GM12878 (cell line): ENCODE data around the gene VRK3. TPM values are rescaled to one million over a fixed set of nuclear protein-coding genes. Genes with fewer than 3 reads are reported as not detected.

Experiments used
- ATAC-seq: fragments of 200-7000 bp; cut with Tn5 transposase; 3 replicates; pipeline ENCODE4 v1.9.1; 2020; ENCODE audit warnings: mild to moderate bottlenecking, moderate library complexity
- BruUV-seq: library from RNA; stranded (reverse); fragments of 400-500 nt; replicated peaks from 2 replicates; lab custom pipeline; 2021; lab: Mats Ljungman, UMichigan
- CTCF ChIA-PET: fragments of 300-600 bp; sonication (Branson Sonifier 250); formaldehyde crosslinking; extraction: SDS; loops from one replicate; lab custom pipeline; 2021; ENCODE audit warnings: inconsistent platforms; lab: Yijun Ruan, JAX
- POLR2A ChIA-PET: fragments of 350-600 bp; formaldehyde crosslinking; extraction: SDS; loops from one replicate; lab custom pipeline; 2021; ENCODE audit warnings: inconsistent platforms; lab: Charles Lee
- RAD21 ChIA-PET: fragments of 300-600 bp; sonication (Branson Sonifier 250); formaldehyde crosslinking; loops from one replicate; lab custom pipeline; 2023; ENCODE audit warnings: antibody characterized with exemption; ENCODE audit not compliant: unreplicated experiment; lab: Charles Lee
- SMC1A ChIA-PET: fragments of 300-600 bp; sonication (Branson Sonifier 250); formaldehyde crosslinking; loops from one replicate; lab custom pipeline; 2023; ENCODE audit not compliant: unreplicated experiment, uncharacterized antibody; lab: Charles Lee
- DNase-seq: peaks from one replicate; pipeline ENCODE4 v3.0.0-alpha.2; 2011; ENCODE audit warnings: low read depth, low spot score
- FAIRE-seq: peaks from 3 replicates; lab custom pipeline; 2011; peaks lifted over from hg19 to GRCh38; lab: Jason Lieb, UNC
- H2AFZ ChIP-seq: 2 replicates; pipeline ENCODE4 v1.6.0; 2011; ENCODE audit warnings: low read depth, low read length, control low read depth; ENCODE audit not compliant: control insufficient read depth
- H3K27ac ChIP-seq: 2 replicates; pipeline ENCODE4 v1.5.1; 2011; ENCODE audit warnings: control low read depth; ENCODE audit not compliant: control insufficient read depth, insufficient read depth
- H3K27me3 ChIP-seq, 2 experiments: replicated peaks in 1 of 2; 2 replicates each; pipeline versions ENCODE4 v1.6.0 to v1.6.1; 2011; ENCODE audit warnings: low read length in 1 of 2; ENCODE audit not compliant: control insufficient read depth in 2 of 2, insufficient read depth in 2 of 2
- H3K36me3 ChIP-seq, 2 experiments: 2 replicates each; pipeline ENCODE4 v1.5.1; 2011; ENCODE audit warnings: low read length in 1 of 2; ENCODE audit not compliant: control insufficient read depth in 2 of 2, insufficient read depth in 2 of 2
- H3K4me1 ChIP-seq: 2 replicates; pipeline ENCODE4 v1.6.1; 2011; ENCODE audit warnings: mild to moderate bottlenecking, low read length, moderate library complexity, mixed read lengths; ENCODE audit not compliant: control insufficient read depth, insufficient read depth
- H3K4me2 ChIP-seq: 2 replicates; pipeline ENCODE4 v1.6.0; 2011; ENCODE audit warnings: control low read depth; ENCODE audit not compliant: control insufficient read depth, insufficient read depth
- H3K4me3 ChIP-seq: fragments of 200-600 bp; sonication (generic); 2 replicates; pipeline ENCODE4 v1.5.1; 2016
- H3K79me2 ChIP-seq: 2 replicates; pipeline ENCODE4 v1.6.0; 2011; ENCODE audit warnings: low read length; ENCODE audit not compliant: control insufficient read depth, insufficient read depth
- H3K9ac ChIP-seq: 2 replicates; pipeline ENCODE4 v1.8.0; 2011; ENCODE audit warnings: low read length, control low read depth, mixed read lengths; ENCODE audit not compliant: control insufficient read depth, insufficient read depth
- H3K9me3 ChIP-seq: replicated peaks from 3 replicates; pipeline ENCODE4 v1.5.1; 2011; ENCODE audit warnings: mild to moderate bottlenecking, low read length; ENCODE audit not compliant: control insufficient read depth, insufficient read depth
- H4K20me1 ChIP-seq: 2 replicates; pipeline ENCODE4 v1.6.0; 2011; ENCODE audit not compliant: control insufficient read depth, insufficient read depth
- ATF3 ChIP-seq: IDR thresholded peaks from 2 replicates; pipeline ENCODE4 v1.6.1; 2011; ENCODE audit warnings: low read depth, mild to moderate bottlenecking, low read length, moderate library complexity, borderline replicate concordance; ENCODE audit errors: extremely low read depth
- BRCA1 ChIP-seq: IDR thresholded peaks from 2 replicates; pipeline ENCODE4 v1.6.1; 2011; ENCODE audit warnings: low read depth, low read length, improper control_type of control experiment
- CHD4 ChIP-seq: fragments of 200-600 bp; sonication (generic); IDR thresholded peaks from 2 replicates; pipeline ENCODE4 v1.6.1; 2016; ENCODE audit warnings: mild to moderate bottlenecking
- EED ChIP-seq: sonication (generic); IDR thresholded peaks from 2 replicates; pipeline ENCODE4 v1.6.1; 2016; ENCODE audit warnings: antibody characterized with exemption, low read depth
- EGR1 ChIP-seq, 2 experiments: IDR thresholded peaks; 1 replicate in 1 of 2; 2 replicates in 1 of 2; pipeline ENCODE4 v1.6.1; 2011 to 2012; ENCODE audit warnings: low read depth in 2 of 2, low read length in 2 of 2, borderline replicate concordance in 1 of 2, mild to moderate bottlenecking in 1 of 2, moderate library complexity in 1 of 2
- EP300 ChIP-seq, 2 experiments: fragments of 150-350 bp in 1 of 2; IDR thresholded peaks; 2 replicates each; pipeline ENCODE4 v1.6.1; 2011 to 2012; ENCODE audit warnings: low read depth in 2 of 2, low read length in 2 of 2, borderline replicate concordance in 1 of 2, improper control_type of control experiment in 1 of 2, inconsistent platforms in 1 of 2; ENCODE audit not compliant: control insufficient read depth in 1 of 2
- FOXM1 ChIP-seq: IDR thresholded peaks from 2 replicates; pipeline ENCODE4 v1.6.1; 2012; ENCODE audit warnings: low read depth, mild to moderate bottlenecking, inconsistent platforms, low read length, moderate library complexity
- KLF5 ChIP-seq: fragments of 450-650 bp; IDR thresholded peaks from 2 replicates; pipeline ENCODE4 v1.6.1; 2014; ENCODE audit warnings: mild to moderate bottlenecking; ENCODE audit not compliant: partially characterized antibody
- MXI1 ChIP-seq: fragments of 150-350 bp; IDR thresholded peaks from 2 replicates; pipeline ENCODE4 v1.6.1; 2011; ENCODE audit warnings: low read depth, mild to moderate bottlenecking, inconsistent platforms, low read length, improper control_type of control experiment
- PBX3 ChIP-seq: IDR thresholded peaks from 2 replicates; pipeline ENCODE4 v1.6.1; 2011; ENCODE audit warnings: mild to moderate bottlenecking, low read depth, low read length, moderate library complexity; ENCODE audit not compliant: insufficient replicate concordance
- RAD51 ChIP-seq: fragments of 450-650 bp; IDR thresholded peaks from 2 replicates; pipeline ENCODE4 v1.6.1; 2016; ENCODE audit warnings: moderate library complexity, mild to moderate bottlenecking, inconsistent platforms
- RCOR1 ChIP-seq: conservative IDR thresholded peaks from 2 replicates; pipeline ENCODE4 v1.6.1; 2012; ENCODE audit warnings: low read depth, low read length, improper control_type of control experiment
- RELA ChIP-seq: fragments of 450-650 bp; IDR thresholded peaks from 2 replicates; pipeline ENCODE4 v1.8.0; 2014; ENCODE audit warnings: borderline replicate concordance; ENCODE audit not compliant: partially characterized antibody
- RFX5 ChIP-seq: IDR thresholded peaks from 2 replicates; pipeline ENCODE4 v1.6.1; 2011; ENCODE audit warnings: low read depth, low read length, improper control_type of control experiment
- STAT3 ChIP-seq: IDR thresholded peaks from 2 replicates; pipeline ENCODE4 v1.6.1; 2011; ENCODE audit warnings: low read depth, low read length, improper control_type of control experiment
- TCF12 ChIP-seq: IDR thresholded peaks from 2 replicates; pipeline ENCODE4 v1.6.1; 2011; ENCODE audit warnings: low read depth, mild to moderate bottlenecking, low read length
- YBX1 ChIP-seq: fragments of 450-650 bp; IDR thresholded peaks from 2 replicates; pipeline ENCODE4 v1.6.1; 2016; ENCODE audit warnings: antibody characterized with exemption
- ZNF207 ChIP-seq: fragments of 450-650 bp; IDR thresholded peaks from 2 replicates; pipeline ENCODE4 v1.6.1; 2014; ENCODE audit warnings: antibody characterized with exemption, mild to moderate bottlenecking, borderline replicate concordance
- ZNF24 ChIP-seq: fragments of 450-650 bp; IDR thresholded peaks from 2 replicates; pipeline ENCODE4 v1.6.1; 2017; ENCODE audit warnings: antibody characterized with exemption, mild to moderate bottlenecking
- ZNF384 ChIP-seq: IDR thresholded peaks from 2 replicates; pipeline ENCODE4 v1.6.1; 2012; ENCODE audit warnings: low read depth, mild to moderate bottlenecking, low read length, improper control_type of control experiment, borderline replicate concordance
- WGBS: methylation state at CpG from one replicate; pipeline ENCODE4 v1.1.6; 2016; ENCODE audit warnings: low lambda C conversion rate; ENCODE audit not compliant: insufficient replicate concordance, insufficient coverage; ENCODE audit errors: missing lambda C conversion rate; 5-methylcytosine and 5-hydroxymethylcytosine counted together
- in situ Hi-C: fragments of 300-500 bp; cut with MboI; formaldehyde crosslinking; loops from 9 replicates; pipeline ENCODE4 v1.14.3; 2018; ENCODE audit warnings: mixed read lengths
- intact Hi-C: fragments of 100-400 bp; cut with micrococcal nuclease; formaldehyde crosslinking; loops from one replicate; pipeline ENCODE4 v1.14.2; 2022; ENCODE audit not compliant: unreplicated experiment
- polyA plus RNA-seq, 11 experiments: library from polyadenylated mRNA; depleted of rRNA in 4 of 11; unstranded in 6 of 11; stranded (reverse) in 5 of 11; fragments of >200 nt; fragmentation: Nextera tagmentation in 4 of 11; fragmentation: Illumina TruSeq in 1 of 11; extraction: Ambion mirVana in 4 of 11; extraction: Trizol in 1 of 11; gene quantifications; 1 replicate in 1 of 11; 2 replicates in 10 of 11; pipeline versions ENCODE4 v1.2.1 to v1.2.3, GENCODE V29; 2011 to 2016; ENCODE audit warnings: inconsistent platforms in 2 of 11, missing spikeins in 2 of 11, low read depth in 1 of 11
- total RNA-seq, 4 experiments: library from RNA; depleted of rRNA in 3 of 4; stranded (reverse); fragments of >200 nt in 3 of 4; fragmentation: Illumina TruSeq in 1 of 4; extraction: Trizol in 1 of 4; gene quantifications; 2 replicates each; pipeline versions ENCODE4 v1.2.1 to v1.2.3, GENCODE V29; 2013 to 2021

Gene VRK3
- total and polyA plus RNA-seq, 10 of the 15 experiments (the other 5 are each of a cell fraction or from before 2014, with no cell fraction given) = 17.3 to 61.9 (median 35.5) TPM

DNA sequence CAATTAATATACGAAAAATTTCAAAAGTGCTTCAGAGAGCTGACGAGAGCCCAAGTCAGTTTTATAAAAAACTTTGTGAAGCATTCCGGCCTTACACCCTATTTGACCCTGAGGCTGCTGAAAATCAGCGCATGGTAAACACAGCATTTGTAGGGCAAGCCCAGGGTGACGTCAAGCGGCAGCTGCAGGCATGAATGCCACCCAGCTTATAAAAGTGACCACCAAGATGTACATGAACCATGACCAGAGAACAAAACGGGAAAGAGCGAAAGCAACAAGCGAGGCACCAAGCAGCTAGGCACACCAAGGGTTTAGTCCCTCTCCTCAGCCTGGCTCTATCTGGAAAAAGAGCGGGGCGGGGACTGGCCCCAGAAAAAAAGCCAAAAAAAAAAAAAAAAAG, 70.2 kb downstream of the VRK3 start:
- WGBS = 69% methylated on average over 11 of the region's 11 CpGs
- ChIA-PET POLR2A (no interaction called here), RAD21 (no interaction called here), SMC1A (interaction anchor here (0.8 to 1.6 kb wide), 3 partner anchors 17 to 27 kb away, joined by 3 to 4 read pairs (median 3); no protein-coding TSS in a partner anchor)
- no peak overlapping the region for H3K4me3 ChIP-seq
- H3K9me3 ChIP-seq = no peaks in the 10 kb centered on the region
- no peaks in the 10 kb centered on the region for H4K20me1 ChIP-seq
- no peak for DNase-seq
- no peak overlapping the region for H3K27ac ChIP-seq
- in situ Hi-C loops (no loop called here), intact Hi-C loops (no loop called here)
- peaks cover 17% of the 10 kb centered on the region for H3K4me1 ChIP-seq
- H2AFZ ChIP-seq = no peak overlapping the region
- H3K36me3 ChIP-seq = no peaks in the 10 kb centered on the region
- H3K9ac ChIP-seq = no peak overlapping the region
- no peaks in the 10 kb centered on the region; a peak in 1 of 4 replicates for H3K27me3 ChIP-seq
- no peak for FAIRE-seq
- no peak for ATAC-seq
- no peaks in the 10 kb centered on the region for H3K79me2 ChIP-seq
- no peak overlapping the region for H3K4me2 ChIP-seq
- TF ChIP-seq ZNF24 = no peak
- no peak for TF ChIP-seq CHD4
- no peak for TF ChIP-seq EED
- no peak for TF ChIP-seq ZNF207
- TF ChIP-seq KLF5 = no peak
- TF ChIP-seq RAD51 = no peak
- no peak for TF ChIP-seq STAT3
- TF ChIP-seq BRCA1 = no peak
- no peak for TF ChIP-seq EP300 (IDR thresholded peaks at IDR 0.05; ENCODE audit: borderline replicate concordance in 1 of 2, control insufficient read depth in 1 of 2, low read depth in 2 of 2, low read length in 2 of 2)
- TF ChIP-seq RELA = no peak
- TF ChIP-seq EGR1 (IDR thresholded peaks at IDR 0.05; ENCODE audit: borderline replicate concordance in 1 of 2, low read depth in 2 of 2, low read length in 2 of 2) = no peak
- no peak for TF ChIP-seq RCOR1
- no peak for TF ChIP-seq RFX5
- no peak for TF ChIP-seq ATF3
- TF ChIP-seq ZNF384 = no peak
- no peak for TF ChIP-seq PBX3
- no peak for TF ChIP-seq YBX1
- TF ChIP-seq FOXM1 = no peak
- no peak for TF ChIP-seq MXI1
- TF ChIP-seq TCF12 = no peak
- TF ChIP-seq, all 136 proteins: peak for 0
- CTCF ChIA-PET = interaction anchor here (2.1 kb wide), 1 partner anchor 17 kb away, joined by 9 read pairs; no protein-coding TSS in a partner anchor
- BruUV-seq = no TSS peak
